Mammary epithelial cell (primary cell): ENCODE data around the gene GABRG3.

ENCODE experiments used
- EZH2 ChIP-seq: IDR thresholded peaks from 2 replicates; pipeline ENCODE4 v1.6.1; 2012; ENCODE audit warnings: low read length, inconsistent platforms, borderline replicate concordance
- TF ChIP-seq, protein P1 (sequence below), 2 donors: IDR thresholded peaks in 1 of 2; conservative IDR thresholded peaks in 1 of 2; 2 replicates each; pipeline ENCODE4 v1.5.1; 2011 to 2012; ENCODE audit warnings: inconsistent platforms in 2 of 2, low read length in 2 of 2, mild to moderate bottlenecking in 2 of 2, control low read depth in 1 of 2, low read depth in 1 of 2; ENCODE audit not compliant: insufficient read depth in 1 of 2; ENCODE audit errors: extremely low read depth in 1 of 2

DNA sequence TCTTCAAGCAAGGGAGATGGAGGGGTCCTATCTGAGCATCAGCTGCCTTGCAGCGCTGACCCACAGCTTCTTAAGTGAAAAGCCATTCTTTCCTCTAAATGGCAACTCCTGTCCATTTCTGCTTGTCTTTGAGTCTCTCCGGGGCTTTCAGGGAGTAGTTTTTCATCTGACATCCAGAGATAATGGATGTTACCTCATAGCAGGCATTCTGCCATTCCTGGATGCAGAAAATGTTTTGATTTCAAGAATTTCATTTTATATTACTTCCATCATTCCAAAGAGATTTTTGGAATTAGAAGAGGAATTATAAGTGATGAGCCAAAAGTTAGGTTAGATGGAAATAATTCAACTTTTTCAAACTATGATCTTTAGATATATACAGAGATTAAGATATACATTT is 44.9 kb upstream of the GABRG3 start:
- TF ChIP-seq, protein P1, sequence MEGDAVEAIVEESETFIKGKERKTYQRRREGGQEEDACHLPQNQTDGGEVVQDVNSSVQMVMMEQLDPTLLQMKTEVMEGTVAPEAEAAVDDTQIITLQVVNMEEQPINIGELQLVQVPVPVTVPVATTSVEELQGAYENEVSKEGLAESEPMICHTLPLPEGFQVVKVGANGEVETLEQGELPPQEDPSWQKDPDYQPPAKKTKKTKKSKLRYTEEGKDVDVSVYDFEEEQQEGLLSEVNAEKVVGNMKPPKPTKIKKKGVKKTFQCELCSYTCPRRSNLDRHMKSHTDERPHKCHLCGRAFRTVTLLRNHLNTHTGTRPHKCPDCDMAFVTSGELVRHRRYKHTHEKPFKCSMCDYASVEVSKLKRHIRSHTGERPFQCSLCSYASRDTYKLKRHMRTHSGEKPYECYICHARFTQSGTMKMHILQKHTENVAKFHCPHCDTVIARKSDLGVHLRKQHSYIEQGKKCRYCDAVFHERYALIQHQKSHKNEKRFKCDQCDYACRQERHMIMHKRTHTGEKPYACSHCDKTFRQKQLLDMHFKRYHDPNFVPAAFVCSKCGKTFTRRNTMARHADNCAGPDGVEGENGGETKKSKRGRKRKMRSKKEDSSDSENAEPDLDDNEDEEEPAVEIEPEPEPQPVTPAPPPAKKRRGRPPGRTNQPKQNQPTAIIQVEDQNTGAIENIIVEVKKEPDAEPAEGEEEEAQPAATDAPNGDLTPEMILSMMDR (conservative IDR thresholded peaks at IDR 0.05 in 1 of 2, IDR thresholded peaks at IDR 0.05 in 1 of 2; ENCODE audit: extremely low read depth in 1 of 2, insufficient read depth in 1 of 2, low read depth in 1 of 2, low read length in 2 of 2) = no peak
- no peak for TF ChIP-seq EZH2
